NCI-H2081 treated with DMSO at 0.1 percent for 48 hours (cell line): ENCODE results near the gene RADIL.

Experiments
- DNase-seq: peaks from one replicate; lab custom pipeline; 2025; lab: John Stamatoyannopoulos, UW

The RADIL gene

GRCh38 chr7:4792537-4793126 lies 90.9 kb downstream of the RADIL start:
- DNase-seq, result no peak

GRCh38 chr7:4791738-4792536 lies 91.6 kb downstream of the RADIL start:
- no peak for DNase-seq

GRCh38 chr7:4791101-4791737 lies 92.3 kb downstream of the RADIL start:
- DNase-seq, result no peak

GRCh38 chr7:4790516-4790991 lies 93.0 kb downstream of the RADIL start:
- no peak for DNase-seq

GRCh38 chr7:4790078-4790465 lies 93.4 kb downstream of the RADIL start:
- DNase-seq, result no peak

GRCh38 chr7:4789194-4790077 lies 94.1 kb downstream of the RADIL start:
- no peak for DNase-seq

- DNase-seq, result no peak
Observed at GRCh38 chr7:4788627-4789189, 94.8 kb downstream of the RADIL start.

GRCh38 chr7:4787947-4788626 lies 95.4 kb downstream of the RADIL start:
- DNase-seq, result no peak

GRCh38 chr7:4787541-4787940 lies 96.0 kb downstream of the RADIL start:
- DNase-seq, result no peak

GRCh38 chr7:4786015-4786414 lies 97.5 kb downstream of the RADIL start:
- DNase-seq, result no peak

GRCh38 chr7:4785371-4785770 lies 98.1 kb downstream of the RADIL start:
- DNase-seq, result no peak

- DNase-seq, result no peak
Observed at GRCh38 chr7:4784799-4785198, 98.7 kb downstream of the RADIL start.

GRCh38 chr7:4783762-4784351 lies 99.7 kb downstream of the RADIL start:
- DNase-seq, result no peak

GRCh38 chr7:4783292-4783652 lies 100.2 kb downstream of the RADIL start:
- no peak for DNase-seq

GRCh38 chr7:4782333-4783291 lies 100.9 kb downstream of the RADIL start:
- DNase-seq, result no peak

- no peak for DNase-seq
Observed at GRCh38 chr7:4781366-4782069, 102.0 kb downstream of the RADIL start.

GRCh38 chr7:4779118-4779517 lies 104.4 kb downstream of the RADIL start:
- DNase-seq, result no peak

- no peak for DNase-seq
Observed at GRCh38 chr7:4775848-4776623, 107.5 kb downstream of the RADIL start.
